HG03565 (cell line): ENCODE results near the gene PRDM2.
"Not testable (repeated sequence)": the region's sequence is repeated elsewhere in the genome, so short reads cannot be mapped to it uniquely, and the experiment has no call there.

ENCODE experiments used
- ATAC-seq: cut with Tn5 transposase; IDR thresholded peaks from one replicate; pipeline ENCODE4 v1.9.1; 2021; ENCODE audit warnings: mild to moderate bottlenecking, moderate library complexity; ENCODE audit not compliant: unreplicated experiment

The PRDM2 gene

DNA sequence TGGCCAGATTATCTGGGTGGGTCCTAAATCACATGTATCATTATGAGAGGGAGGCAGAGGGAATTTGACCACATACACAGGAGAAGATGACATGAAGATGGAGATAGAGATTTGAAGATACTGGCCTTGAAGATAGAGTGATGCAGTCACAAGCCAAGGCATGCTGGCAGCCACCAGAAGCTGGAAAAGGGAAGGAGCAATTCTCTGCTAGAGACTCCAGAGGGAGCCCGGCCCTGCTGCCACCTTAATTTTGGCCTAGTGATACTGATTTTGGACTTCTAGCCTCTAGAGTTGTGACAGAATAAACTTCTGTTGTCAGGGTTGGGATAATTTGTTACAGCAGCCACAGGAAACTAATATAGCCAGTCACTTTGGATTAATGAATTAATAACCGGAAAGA, 2.2 kb upstream of the PRDM2 start:
- ATAC-seq = no peak

GRCh38 chr1:13699510-13699909, 478 bp upstream of the PRDM2 start:
- no peak for ATAC-seq

GRCh38 chr1:13700521-13701270, 708 bp downstream of the PRDM2 start:
- no peak for ATAC-seq

DNA sequence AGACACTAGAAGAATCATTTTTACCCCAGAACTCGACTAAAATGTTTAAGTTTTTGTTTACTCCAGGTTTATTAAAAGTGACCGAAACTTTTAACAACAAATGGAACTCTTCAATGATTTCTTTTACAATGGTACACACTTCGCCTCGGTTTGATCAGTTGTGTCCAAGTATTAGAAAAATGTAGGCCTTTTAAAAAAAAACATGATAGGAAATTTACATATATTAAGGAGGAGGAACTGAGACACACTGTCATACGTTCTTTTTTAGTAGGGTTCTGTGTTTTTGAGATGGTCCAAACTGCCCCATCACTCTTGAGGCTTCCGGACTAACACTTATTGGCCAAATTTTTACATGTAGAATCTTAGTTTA, 1.3 kb downstream of the PRDM2 start:
- no peak for ATAC-seq

DNA sequence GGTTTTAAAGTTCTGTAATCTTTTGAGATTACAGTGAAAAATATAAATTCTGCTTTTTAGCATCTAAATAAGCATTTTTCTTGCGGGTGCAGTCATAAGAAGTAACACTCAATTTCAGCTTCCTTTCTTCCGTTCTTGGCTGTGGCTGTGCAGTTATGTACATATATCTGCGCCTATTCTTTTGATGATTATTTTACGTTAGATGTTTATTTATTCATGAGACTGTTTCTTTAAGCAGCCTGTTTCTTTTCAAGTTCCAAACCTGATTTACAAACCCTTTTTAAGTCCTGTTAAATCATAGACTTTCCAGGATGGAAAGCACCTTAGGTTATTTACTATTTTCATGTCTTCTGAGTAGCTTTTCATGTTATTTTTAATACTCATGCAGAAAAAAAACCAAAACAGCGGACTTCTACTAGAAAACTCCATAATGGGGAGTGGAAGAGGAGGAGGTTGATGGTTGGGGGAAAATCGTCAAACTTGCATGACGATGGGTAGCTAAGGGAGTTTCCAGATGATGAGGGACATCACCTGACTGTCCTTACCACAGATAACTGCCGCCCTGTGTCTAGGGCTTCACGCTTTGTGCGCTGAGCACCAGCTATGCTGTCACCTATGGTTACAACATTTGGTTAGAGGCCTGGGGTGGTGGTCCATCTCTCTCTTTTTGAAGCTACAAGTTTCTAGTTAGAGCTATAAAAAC, 2.6 kb downstream of the PRDM2 start:
- ATAC-seq = peak; percentile 80

GRCh38 chr1:13703128-13703513, 3.1 kb downstream of the PRDM2 start:
- peak; percentile 3 for ATAC-seq

DNA sequence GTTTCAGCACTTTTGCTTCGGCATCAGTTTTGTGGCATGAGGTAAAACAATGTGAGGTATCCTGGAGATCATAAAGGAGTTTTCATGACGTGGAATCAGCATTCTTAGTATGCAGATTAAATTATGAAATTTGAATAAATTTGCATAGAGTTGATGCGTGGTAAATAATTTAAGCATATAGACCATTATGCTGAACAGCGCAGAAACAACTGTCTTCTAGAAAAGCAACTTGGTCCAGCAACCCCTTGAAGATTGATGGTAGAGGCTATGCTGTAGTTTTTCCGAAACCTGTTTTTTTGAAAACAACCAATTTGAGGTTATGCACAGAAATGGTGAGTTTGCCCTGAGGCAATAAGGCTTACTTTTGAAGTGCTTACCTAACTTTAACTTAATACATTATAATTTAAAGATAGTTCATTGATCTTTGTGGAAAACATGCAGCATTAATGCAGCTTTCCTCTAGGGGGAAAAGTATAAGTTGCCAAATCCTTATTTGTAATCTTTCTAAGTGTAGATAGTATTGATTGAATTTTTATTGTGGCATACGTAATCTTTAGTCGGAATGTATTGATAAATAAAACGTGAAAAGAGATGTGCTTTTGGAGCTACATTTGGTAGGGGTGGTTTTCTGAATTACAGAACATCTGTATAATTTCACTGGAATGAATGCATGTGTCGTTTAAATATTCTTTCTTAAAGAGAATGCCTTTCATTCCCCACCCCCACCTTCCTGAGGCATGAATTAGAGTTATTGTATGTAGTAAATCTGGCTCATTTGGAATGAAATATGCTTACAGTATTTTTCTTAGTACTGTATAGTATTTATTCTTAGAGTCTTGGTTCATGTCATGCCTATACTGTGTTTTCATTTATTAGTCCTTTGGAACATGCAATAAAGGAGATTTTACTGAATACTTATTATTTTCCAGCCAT, 3.8 kb downstream of the PRDM2 start:
- ATAC-seq = no peak

- no peak for ATAC-seq
Measured at GRCh38 chr1:13706046-13706445, 6.1 kb downstream of the PRDM2 start.

DNA sequence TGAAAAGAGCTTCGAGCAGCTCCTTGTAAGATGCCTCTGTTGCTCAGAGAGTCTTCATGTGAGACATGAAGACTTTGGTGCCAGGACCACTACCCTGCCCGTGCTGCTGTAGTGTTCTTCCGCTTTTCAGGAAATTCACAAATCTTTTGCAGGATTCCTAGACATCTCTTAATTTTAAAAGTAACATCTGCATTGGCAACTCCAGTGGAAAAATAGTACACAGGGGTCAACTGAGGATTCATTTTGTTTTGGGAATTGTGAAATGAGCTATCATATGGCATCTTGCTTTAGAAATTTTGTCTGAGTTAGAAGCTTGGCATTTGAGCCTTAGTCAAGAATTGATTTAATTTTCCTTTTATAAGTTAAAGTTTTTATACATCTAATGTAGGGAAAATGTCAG, 7.2 kb downstream of the PRDM2 start:
- ATAC-seq = no peak

- no peak for ATAC-seq
Measured at GRCh38 chr1:13708380-13708982, 8.5 kb downstream of the PRDM2 start.

DNA sequence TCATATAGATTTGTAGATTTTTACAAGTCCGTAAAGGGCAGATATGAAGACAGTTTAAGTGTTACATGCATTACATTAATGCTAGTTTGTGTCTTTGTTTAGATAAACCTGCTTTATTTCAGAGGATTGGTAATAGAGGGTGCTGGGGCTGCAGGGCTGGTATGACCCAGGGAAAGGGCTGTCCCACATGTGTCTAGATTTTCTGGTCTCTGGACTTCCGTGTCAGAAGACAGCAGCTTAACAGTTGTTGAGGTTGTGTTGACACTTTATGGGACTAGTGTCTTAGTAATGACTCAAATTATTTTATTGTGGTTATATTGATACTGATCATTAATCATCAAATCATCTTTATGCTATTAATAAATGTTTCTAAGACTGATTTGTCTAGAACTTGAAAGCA, 10.1 kb downstream of the PRDM2 start:
- ATAC-seq = no peak

- ATAC-seq = no peak
Measured at GRCh38 chr1:13714851-13715250, 14.9 kb downstream of the PRDM2 start.

GRCh38 chr1:13715616-13716287, 15.8 kb downstream of the PRDM2 start:
- ATAC-seq = not testable (repeated sequence)

- ATAC-seq = no peak
Measured at GRCh38 chr1:13722808-13723360, 22.9 kb downstream of the PRDM2 start.

DNA sequence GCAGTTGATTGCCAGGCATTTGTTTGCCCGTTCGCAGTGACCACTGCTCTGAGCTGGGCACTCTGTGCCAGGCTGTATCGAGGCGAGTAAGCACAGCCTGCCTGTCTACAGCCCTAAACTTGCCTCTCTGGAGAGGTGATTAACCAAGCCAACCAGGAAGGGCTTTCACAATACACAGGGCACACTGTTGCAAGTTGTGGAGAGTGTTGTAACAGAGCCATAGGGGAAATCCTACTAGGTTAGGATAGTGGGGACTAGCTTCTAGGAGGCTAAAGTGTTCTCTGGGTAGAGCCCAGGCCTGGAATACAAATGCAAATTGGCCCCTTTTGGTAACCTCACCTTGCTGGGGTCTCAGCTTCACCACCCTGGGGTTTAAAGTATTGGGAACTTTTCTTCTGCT, 23.8 kb downstream of the PRDM2 start:
- no peak for ATAC-seq

GRCh38 chr1:13725714-13726175, 25.8 kb downstream of the PRDM2 start:
- ATAC-seq = no peak

DNA sequence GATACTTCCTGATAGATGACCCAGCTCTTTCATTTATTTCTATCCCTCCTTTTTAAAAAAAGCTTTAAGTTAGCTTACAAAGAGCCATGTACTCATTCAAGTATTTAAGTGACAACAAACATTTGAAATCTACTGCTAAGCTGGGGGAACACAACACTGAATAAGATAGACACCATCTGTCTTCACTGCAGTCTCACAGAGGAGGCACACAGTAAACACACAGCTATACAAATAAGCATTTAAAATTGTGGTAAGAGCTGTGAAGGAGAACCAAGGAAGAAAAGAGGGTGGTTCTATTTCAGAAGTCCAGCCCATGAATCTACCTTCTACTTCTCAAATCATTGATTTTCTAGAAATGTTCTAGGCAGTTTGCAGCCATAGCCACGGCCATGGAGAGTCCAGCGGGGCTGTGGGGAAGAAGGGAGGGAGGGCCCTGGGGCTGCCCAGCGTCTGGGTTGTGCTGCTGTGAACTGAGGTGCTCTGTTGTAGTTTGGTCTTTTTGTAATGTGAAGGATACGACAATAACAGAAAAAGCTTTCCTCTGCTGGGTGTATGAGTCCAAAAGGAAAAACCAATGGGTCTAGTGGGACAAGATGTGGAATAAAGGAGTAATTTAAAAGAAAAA, 28.2 kb downstream of the PRDM2 start:
- ATAC-seq = no peak

- no peak for ATAC-seq
Measured at GRCh38 chr1:13730291-13730690, 30.3 kb downstream of the PRDM2 start.

DNA sequence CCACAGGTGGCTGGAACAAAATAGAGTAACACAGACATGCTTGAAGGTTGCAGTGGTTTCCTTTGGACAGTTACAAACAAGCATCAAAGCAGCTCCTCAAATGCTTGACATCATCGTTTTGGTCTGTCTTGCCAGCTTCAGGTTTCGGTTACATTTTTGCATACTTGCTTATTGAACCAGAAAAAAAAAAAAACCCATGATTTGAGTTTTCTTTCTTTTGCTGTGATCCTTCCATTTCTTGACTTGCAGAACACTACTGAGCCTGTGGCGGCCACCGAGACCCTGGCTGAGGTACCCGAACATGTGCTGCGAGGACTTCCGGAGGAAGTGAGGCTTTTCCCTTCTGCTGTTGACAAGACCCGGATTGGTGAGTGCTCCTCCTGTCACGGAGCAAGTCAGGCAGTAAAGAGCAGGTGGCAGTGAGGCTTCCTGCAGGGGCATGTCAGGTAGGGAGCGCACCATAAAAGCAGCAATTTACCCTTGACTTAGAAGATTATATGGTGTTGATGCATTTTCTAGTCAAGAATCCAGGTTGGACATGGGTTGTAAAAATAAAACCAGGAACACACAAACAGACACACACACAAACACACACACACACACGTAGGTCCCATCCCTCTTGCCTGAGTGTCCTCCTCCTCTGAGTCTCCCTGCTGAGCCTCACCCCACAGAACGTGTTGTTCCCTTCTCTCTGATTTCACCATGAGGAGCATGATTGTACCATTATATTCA, 30.9 kb downstream of the PRDM2 start:
- peak; percentile 86 for ATAC-seq
